ENCODE measurements around the gene AOC1.

The AOC1 gene

DNA sequence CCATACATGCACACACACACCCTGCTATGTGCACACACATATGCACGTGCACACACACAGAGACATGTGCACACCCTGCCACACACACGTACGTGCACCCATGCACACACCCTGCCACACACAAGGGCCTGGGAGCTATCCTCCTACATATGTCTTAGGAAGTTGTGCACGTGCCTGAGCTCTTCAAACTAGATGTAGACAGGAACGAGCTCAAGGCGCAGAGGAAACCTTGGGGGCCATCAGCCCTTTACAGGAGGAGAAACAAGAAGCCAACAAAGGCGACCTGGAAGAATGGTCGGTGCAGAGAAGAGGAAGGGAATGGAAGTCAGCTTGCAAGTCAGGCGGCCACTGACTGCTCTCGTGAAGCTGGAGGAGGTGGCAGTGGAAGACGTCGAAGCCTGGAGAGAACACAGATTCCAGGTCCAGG lies 58.7 kb downstream of the AOC1 start:
- no peak overlapping the region for H3K27ac Mint-ChIP-seq
- no peaks in the 10 kb centered on the region for H3K9me3 Mint-ChIP-seq
- TF ChIP-seq, protein P1, sequence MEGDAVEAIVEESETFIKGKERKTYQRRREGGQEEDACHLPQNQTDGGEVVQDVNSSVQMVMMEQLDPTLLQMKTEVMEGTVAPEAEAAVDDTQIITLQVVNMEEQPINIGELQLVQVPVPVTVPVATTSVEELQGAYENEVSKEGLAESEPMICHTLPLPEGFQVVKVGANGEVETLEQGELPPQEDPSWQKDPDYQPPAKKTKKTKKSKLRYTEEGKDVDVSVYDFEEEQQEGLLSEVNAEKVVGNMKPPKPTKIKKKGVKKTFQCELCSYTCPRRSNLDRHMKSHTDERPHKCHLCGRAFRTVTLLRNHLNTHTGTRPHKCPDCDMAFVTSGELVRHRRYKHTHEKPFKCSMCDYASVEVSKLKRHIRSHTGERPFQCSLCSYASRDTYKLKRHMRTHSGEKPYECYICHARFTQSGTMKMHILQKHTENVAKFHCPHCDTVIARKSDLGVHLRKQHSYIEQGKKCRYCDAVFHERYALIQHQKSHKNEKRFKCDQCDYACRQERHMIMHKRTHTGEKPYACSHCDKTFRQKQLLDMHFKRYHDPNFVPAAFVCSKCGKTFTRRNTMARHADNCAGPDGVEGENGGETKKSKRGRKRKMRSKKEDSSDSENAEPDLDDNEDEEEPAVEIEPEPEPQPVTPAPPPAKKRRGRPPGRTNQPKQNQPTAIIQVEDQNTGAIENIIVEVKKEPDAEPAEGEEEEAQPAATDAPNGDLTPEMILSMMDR (IDR thresholded peaks at IDR 0.05; ENCODE audit: unreplicated experiment in 3 of 3), result no peak
- no peaks in the 10 kb centered on the region for H3K4me1 Mint-ChIP-seq
- peaks cover 4% of the 10 kb centered on the region for H3K36me3 Mint-ChIP-seq (ENCODE audit: low read depth)
- H3K27me3 Mint-ChIP-seq (ENCODE audit: low read depth), result peaks cover 21% of the 10 kb centered on the region
- no peak overlapping the region for H3K4me3 Mint-ChIP-seq
